ENCODE measurements around the gene VIPR1. TPM values are rescaled to one million over a fixed set of nuclear protein-coding genes. Genes with fewer than 3 reads are reported as not detected.

The VIPR1 gene
- total RNA-seq, 8 experiments from 2014 or later: 0.21 to 2.9 (median 0.59) TPM

DNA sequence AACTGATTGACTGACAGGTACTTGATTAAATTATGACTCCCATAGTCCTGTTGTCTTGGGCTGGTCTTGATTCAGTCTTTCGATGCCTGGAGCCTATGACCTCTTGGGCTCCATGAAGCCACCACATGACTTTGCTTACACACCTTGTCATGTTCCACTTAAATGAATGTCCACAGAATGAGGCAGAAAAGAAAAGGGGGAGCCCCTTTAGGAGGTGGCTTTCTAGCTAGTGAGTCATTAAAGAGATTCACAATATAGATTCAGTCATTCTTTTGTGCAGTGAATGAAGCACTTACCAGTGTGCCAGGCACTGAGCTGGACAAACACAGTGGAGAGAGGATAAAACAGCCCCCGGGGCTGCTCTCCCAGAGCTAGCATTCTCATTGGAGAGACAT is 17.1 kb downstream of the VIPR1 start:
- H3K27ac ChIP-seq: no peak overlapping the region

DNA sequence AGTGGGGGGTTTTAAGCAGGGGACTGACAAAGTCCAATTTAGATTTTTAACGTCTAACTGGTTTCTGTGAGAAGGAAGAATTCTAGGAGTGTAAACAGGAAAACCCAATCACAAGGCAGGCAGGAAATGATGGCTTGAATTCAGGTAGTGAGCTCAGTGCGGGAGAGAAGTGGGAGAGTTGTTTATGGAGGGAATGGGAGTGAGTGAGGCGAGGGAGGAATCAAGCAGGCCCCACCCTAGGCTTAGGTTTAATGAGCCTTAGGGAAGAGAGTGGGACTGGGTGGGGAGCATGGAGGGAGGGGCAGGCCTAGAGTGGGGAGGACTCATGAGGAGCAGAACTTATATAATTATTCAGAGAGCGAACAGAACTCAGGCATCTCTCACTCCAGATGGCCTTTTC is 17.9 kb downstream of the VIPR1 start:
- peak in 3 of 8 experiments; percentile 77 to 97 (median 96) for ATAC-seq (replicated peaks in 6 of 8)
- H3K4me1 ChIP-seq (replicated peaks in 1 of 2): peaks cover 0 to 1% of the 10 kb centered on the region in 2 donors
- in situ Hi-C loops (cut with MboI; ENCODE audit: low pct_unique_long_range_greater_than_20kb in 2 of 9, low sequenced_read_pairs in 9 of 9, unreplicated experiment in 9 of 9): no loop called here
- H3K4me3 ChIP-seq: no peak overlapping the region
- no peak overlapping the region for H3K27ac ChIP-seq
- WGBS, 10 experiments: 0 to 80% (median 38%) methylated on average over 1 to 2 of the region's 4 CpGs; no CpG with 5 or more reads in 5 of the 10 experiments

More for the DNA sequence above, 17.1 kb downstream of the VIPR1 start:
- H3K4me3 ChIP-seq: no peak overlapping the region
- 60 to 100% (median 73%) methylated on average over 1 to 2 of the region's 2 CpGs; no CpG with 5 or more reads in 4 of the 10 experiments for whole genome bisulfite sequencing, 10 experiments
- no peak for ATAC-seq (replicated peaks in 6 of 8)
- in situ Hi-C loops (cut with MboI; ENCODE audit: low pct_unique_long_range_greater_than_20kb in 2 of 9, low sequenced_read_pairs in 9 of 9, unreplicated experiment in 9 of 9): no loop called here
- no peaks in the 10 kb centered on the region for H3K4me1 ChIP-seq (replicated peaks in 1 of 2)

DNA sequence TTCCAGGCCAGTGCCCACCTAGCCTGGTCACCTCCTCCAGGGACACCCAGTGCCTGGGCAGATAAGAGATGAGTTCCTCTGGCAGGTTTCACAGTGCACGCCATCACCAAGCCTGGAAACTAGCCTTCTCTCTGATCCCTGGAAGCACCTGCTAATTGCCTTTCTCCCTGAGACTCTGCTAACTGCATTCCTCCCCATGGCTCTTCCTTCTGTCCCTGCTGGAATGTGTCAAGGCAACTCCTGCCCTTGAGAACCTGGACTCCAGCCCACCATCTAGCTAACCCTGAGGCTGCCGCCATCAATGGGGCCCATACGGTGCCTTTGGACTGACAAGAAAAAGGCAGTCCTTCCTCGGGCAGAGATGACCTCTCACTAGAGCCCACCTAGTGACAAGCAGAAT is 18.5 kb downstream of the VIPR1 start:
- in situ Hi-C loops (cut with MboI; ENCODE audit: low pct_unique_long_range_greater_than_20kb in 2 of 9, low sequenced_read_pairs in 9 of 9, unreplicated experiment in 9 of 9): no loop called here
- 40 to 80% (median 60%) methylated on average over 1 of the region's 4 CpGs; no CpG with 5 or more reads in 7 of the 10 experiments for WGBS, 10 experiments
- no peak for ATAC-seq (replicated peaks in 6 of 8)
- Histone ChIP-seq H3K4me1 (replicated peaks in 1 of 2) (peaks cover 0 to 3% of the 10 kb centered on the region in 2 donors), H3K27ac (no peak overlapping the region), H3K4me3 (no peak overlapping the region)

DNA sequence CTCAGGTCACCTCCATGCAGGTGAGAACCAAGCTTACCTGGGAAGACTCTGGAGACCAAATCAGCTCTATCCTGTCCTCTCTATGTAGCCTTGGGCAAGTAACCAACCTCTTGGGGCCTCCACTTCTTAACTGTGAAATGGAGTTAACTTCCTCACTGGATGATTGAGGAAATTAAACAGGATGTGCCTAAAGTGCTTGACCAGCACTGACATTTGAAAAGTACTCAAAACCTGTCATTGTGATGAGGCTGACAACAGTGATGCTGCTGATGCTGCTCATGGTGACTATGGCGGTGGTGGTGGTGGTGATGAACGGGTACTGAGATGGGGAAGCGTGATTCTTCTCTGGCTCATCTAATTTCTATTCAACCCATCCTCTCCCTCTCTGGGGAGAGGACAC is 22.3 kb downstream of the VIPR1 start:
- H3K4me1 ChIP-seq (replicated peaks in 1 of 2): peaks cover 0 to 3% of the 10 kb centered on the region in 2 donors
- no peak overlapping the region for H3K4me3 ChIP-seq
- ATAC-seq (replicated peaks in 6 of 8): no peak
- in situ Hi-C loops (cut with MboI; ENCODE audit: low pct_unique_long_range_greater_than_20kb in 2 of 9, low sequenced_read_pairs in 9 of 9, unreplicated experiment in 9 of 9): loop anchor here in 3 of 9 experiments (25.0 kb wide), 1 partner anchor 287 kb away; no protein-coding TSS in a partner anchor
- no peak overlapping the region for H3K27ac ChIP-seq
- WGBS, 10 experiments: 72 to 93% (median 87%) methylated on average over 1 to 3 of the region's 3 CpGs; no CpG with 5 or more reads in 6 of the 10 experiments

DNA sequence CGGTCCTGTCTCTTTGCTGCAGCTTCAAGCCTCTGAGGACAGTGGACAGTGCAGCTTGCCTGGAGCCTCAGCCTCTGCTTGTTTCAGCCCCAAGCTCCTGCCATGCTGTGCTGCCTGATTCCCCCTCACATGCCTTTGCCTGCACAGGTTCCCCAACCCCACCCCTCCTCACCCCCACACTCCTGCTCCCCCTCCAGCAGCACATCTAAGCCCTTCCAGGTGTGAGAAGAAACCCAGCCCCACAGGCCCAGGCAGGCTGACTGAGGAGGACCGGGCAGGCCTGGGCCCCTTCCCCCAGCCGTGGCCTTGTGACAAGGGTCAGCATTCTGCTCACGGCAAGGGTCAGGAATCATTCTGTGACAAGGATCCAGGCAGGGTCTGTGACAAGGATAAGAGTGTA is 22.8 kb downstream of the VIPR1 start:
- in situ Hi-C loops (cut with MboI; ENCODE audit: low pct_unique_long_range_greater_than_20kb in 2 of 9, low sequenced_read_pairs in 9 of 9, unreplicated experiment in 9 of 9): loop anchor here in 3 of 9 experiments (25.0 kb wide), 1 partner anchor 288 kb away; no protein-coding TSS in a partner anchor
- H3K4me1 ChIP-seq (replicated peaks in 1 of 2): peaks cover 0 to 3% of the 10 kb centered on the region in 2 donors
- no peak for ATAC-seq (replicated peaks in 6 of 8)
- WGBS, 10 experiments: 0 to 100% methylated on average over 1 of the region's 4 CpGs; no CpG with 5 or more reads in 8 of the 10 experiments
- no peak overlapping the region for H3K4me3 ChIP-seq
- H3K27ac ChIP-seq: peak overlapping the region in 1 of 2 donors; percentile 59

DNA sequence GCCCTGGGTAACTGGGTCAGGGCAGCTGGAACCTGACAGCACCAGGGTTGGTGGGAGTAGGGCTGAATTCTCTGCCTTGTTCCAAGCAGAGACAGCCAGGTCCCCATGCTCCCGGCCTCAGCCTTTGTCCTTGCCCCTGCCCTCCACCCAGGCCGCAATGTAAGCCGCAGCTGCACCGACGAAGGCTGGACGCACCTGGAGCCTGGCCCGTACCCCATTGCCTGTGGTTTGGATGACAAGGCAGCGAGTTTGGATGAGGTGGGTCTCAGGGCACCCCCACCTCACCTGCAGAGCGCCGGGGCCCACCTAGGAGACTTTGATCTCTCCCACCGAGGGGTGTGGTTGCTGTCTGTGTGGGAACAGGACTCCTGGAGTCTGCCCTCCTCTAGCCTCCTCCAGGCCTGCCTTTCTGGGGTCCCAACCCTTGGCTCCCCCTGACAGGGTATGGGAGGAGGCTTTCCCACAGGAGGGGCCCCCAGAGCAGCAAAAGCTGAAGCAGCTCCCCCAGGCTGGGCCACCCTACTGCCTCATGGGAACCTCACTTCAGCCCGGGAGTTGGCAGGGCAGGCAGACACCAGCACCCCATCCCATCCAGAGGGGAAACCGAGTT is 23.4 kb downstream of the VIPR1 start:
- in situ Hi-C loops (cut with MboI; ENCODE audit: low pct_unique_long_range_greater_than_20kb in 2 of 9, low sequenced_read_pairs in 9 of 9, unreplicated experiment in 9 of 9): loop anchor here in 3 of 9 experiments (25.0 kb wide), 1 partner anchor 289 kb away; no protein-coding TSS in a partner anchor
- peaks cover 0 to 3% of the 10 kb centered on the region in 2 donors for H3K4me1 ChIP-seq (replicated peaks in 1 of 2)
- H3K4me3 ChIP-seq: no peak overlapping the region
- no peak for ATAC-seq (replicated peaks in 6 of 8)
- WGBS, 10 experiments: 20 to 82% methylated on average over 1 to 6 of the region's 13 CpGs; no CpG with 5 or more reads in 8 of the 10 experiments
- H3K27ac ChIP-seq: peak overlapping the region in 1 of 2 donors; percentile 59

DNA sequence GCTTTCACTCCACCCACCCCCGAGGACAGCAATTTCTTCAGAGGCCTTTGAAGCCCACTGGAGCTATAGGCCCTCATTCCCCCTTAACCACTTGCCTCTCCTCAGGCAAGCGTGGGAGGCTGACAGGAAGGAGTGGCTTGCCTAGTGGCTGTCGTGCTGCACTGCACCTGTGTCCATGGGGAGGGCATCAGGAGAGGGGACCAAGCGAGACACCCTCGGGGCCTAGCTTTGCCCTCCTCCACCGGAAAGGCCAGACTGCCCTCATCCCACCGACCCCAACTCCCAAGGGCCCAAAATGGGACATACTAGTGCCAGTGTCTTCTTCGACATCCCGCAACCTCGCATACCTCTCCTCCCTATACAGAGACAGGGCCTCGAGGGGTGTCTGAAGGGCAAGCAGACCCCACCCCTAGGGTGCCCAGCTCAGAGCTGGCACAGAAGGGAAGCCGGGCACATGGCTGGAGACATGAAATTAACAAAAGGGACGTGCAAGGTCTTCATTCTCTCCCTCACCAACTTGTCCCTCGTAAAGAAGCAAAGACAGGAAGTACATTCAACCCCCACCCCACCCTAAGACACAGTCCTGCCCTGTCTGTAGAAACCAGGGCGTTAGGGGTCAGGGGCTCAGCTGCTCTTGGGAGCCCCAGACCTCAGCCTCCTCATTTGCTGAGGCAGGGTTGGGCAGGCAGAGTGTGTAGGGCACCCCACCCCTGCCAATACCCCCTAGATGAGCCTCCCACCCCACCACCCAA is 24.3 kb downstream of the VIPR1 start:
- in situ Hi-C loops (cut with MboI; ENCODE audit: low pct_unique_long_range_greater_than_20kb in 2 of 9, low sequenced_read_pairs in 9 of 9, unreplicated experiment in 9 of 9): loop anchor here in 3 of 9 experiments (25.0 kb wide), 1 partner anchor 289 kb away; no protein-coding TSS in a partner anchor
- Histone ChIP-seq H3K4me1 (replicated peaks in 1 of 2) (peaks cover 0 to 3% of the 10 kb centered on the region in 2 donors), H3K27ac (no peak overlapping the region), H3K4me3 (no peak overlapping the region)
- WGBS, 10 experiments: 37 to 77% (median 60%) methylated on average over 1 to 9 of the region's 15 CpGs; no CpG with 5 or more reads in 3 of the 10 experiments
- peak in 1 of 8 experiments; percentile 22 for ATAC-seq (replicated peaks in 6 of 8)

DNA sequence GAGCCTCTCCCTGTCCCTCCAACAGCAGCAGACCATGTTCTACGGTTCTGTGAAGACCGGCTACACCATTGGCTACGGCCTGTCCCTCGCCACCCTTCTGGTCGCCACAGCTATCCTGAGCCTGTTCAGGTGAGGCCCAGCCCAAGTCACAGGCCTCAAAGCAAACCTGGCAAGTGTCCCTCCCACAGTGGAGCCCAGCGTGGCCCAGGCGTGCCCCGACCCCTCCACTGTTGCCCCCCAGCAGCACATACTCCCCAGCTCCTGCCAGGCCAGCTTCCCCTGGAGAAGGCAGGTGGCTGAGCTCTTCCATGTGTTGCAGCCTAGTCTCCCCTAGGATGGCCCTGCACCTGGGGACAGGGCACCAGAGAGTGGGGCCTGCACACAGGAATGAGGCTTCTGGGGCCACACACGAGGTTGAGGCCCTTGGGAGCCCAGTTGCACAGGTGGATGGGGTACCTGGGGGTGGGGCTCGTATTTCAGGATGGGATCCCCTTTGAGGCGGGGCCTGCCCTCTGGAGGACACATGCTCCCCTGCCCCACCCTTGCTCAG is 25.0 kb downstream of the VIPR1 start:
- Histone ChIP-seq H3K27ac (no peak overlapping the region), H3K4me3 (no peak overlapping the region), H3K4me1 (replicated peaks in 1 of 2) (peaks cover 0 to 3% of the 10 kb centered on the region in 2 donors)
- WGBS, 10 experiments: no CpG with 5 or more reads among the region's 11 CpGs
- ATAC-seq (replicated peaks in 6 of 8): no peak
- in situ Hi-C loops (cut with MboI; ENCODE audit: low pct_unique_long_range_greater_than_20kb in 2 of 9, low sequenced_read_pairs in 9 of 9, unreplicated experiment in 9 of 9): loop anchor here in 3 of 9 experiments (25.0 kb wide), 1 partner anchor 290 kb away; no protein-coding TSS in a partner anchor

DNA sequence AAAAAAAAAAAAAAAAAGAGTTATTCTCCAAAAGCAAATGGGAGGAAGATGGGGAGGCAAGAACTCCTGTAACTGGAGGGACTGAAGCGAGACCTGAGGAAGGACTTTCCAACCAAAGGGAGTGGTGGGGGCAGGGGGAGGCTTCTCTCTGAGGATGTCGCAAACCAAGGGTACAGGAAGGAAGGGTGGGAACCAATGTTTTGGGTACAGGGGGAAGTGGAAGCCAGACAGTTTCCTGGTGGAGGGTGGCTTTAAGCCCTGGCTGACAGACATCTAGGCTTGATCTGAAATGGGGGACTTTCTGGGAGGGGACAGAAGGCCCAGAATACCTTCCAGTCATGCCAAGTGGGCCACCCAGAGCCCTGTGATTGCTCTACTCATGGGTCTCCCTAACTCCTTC is 27.0 kb downstream of the VIPR1 start:
- H3K4me3 ChIP-seq: no peak overlapping the region
- H3K4me1 ChIP-seq (replicated peaks in 1 of 2): peaks cover 0 to 3% of the 10 kb centered on the region in 2 donors
- no peak overlapping the region for H3K27ac ChIP-seq
- in situ Hi-C loops (cut with MboI; ENCODE audit: low pct_unique_long_range_greater_than_20kb in 2 of 9, low sequenced_read_pairs in 9 of 9, unreplicated experiment in 9 of 9): loop anchor here in 3 of 9 experiments (25.0 kb wide), 1 partner anchor 292 kb away; no protein-coding TSS in a partner anchor
- 50 to 100% (median 76%) methylated on average over 1 to 2 of the region's 2 CpGs; no CpG with 5 or more reads in 6 of the 10 experiments for WGBS, 10 experiments
- no peak for ATAC-seq (replicated peaks in 6 of 8)

DNA sequence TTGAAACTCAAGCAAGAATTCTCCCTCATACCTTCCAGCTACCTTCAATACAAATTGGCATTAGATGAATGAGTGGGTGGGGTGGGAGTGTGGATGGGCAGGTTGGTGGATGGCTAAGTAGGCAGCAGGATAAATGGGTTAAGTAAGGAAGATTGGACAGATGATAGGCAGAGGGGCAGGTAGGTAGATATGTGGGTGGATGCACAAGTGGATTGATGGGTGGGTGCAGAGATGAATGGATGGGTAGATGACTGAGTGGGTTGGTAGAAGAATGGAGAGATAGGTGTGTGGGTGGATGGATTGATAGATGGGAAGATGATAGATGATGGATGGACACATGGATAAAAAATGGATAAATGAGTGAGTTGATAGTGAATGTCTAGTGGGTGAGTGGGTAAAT is 27.6 kb downstream of the VIPR1 start:
- Histone ChIP-seq H3K27ac (no peak overlapping the region), H3K4me3 (no peak overlapping the region), H3K4me1 (replicated peaks in 1 of 2) (peaks cover 0 to 3% of the 10 kb centered on the region in 2 donors)
- in situ Hi-C loops (cut with MboI; ENCODE audit: low pct_unique_long_range_greater_than_20kb in 2 of 9, low sequenced_read_pairs in 9 of 9, unreplicated experiment in 9 of 9): loop anchor here in 3 of 9 experiments (25.0 kb wide), 1 partner anchor 293 kb away; no protein-coding TSS in a partner anchor
- ATAC-seq (replicated peaks in 6 of 8): no peak

DNA sequence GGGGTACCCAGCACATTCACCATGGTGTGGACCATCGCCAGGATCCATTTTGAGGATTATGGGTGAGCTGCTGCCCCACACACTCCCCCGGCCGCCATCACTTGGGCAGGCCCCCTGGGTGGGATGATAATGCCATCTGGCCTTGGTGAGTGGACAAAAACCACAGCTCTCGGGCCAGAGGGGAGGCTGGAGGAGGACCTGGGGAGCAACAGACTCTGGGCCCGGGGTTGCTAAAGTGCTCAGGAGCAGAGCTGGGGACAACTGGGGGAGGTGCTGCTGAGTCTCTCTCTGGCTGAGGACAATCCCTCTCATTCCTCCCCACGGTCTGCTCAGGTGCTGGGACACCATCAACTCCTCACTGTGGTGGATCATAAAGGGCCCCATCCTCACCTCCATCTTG is 29.0 kb downstream of the VIPR1 start:
- no peak for ATAC-seq (replicated peaks in 6 of 8)
- no peaks in the 10 kb centered on the region for H3K4me1 ChIP-seq (replicated peaks in 1 of 2)
- in situ Hi-C loops (cut with MboI; ENCODE audit: low pct_unique_long_range_greater_than_20kb in 2 of 9, low sequenced_read_pairs in 9 of 9, unreplicated experiment in 9 of 9): loop anchor here in 3 of 9 experiments (25.0 kb wide), 1 partner anchor 294 kb away; no protein-coding TSS in a partner anchor
- H3K27ac ChIP-seq: no peak overlapping the region
- no peak overlapping the region for H3K4me3 ChIP-seq
- WGBS, 10 experiments: 20 to 67% (median 49%) methylated on average over 1 to 4 of the region's 6 CpGs; no CpG with 5 or more reads in 6 of the 10 experiments

DNA sequence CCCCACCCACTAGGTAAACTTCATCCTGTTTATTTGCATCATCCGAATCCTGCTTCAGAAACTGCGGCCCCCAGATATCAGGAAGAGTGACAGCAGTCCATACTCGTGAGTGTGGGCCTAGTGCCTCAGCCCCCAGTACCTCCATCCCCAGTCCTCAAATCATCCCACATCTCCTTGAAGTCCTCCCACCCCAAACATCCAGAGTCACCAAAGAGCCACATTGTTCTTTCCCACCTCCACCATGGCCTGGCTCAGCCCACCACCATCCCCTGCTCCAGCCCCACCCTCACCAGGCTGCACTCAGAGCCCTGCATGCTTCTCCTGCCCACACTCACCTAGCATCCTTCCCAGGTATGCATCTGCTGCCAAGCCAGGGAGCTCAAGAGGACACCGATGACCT is 29.8 kb downstream of the VIPR1 start:
- ATAC-seq (replicated peaks in 6 of 8): no peak
- 49 to 86% methylated on average over 2 to 3 of the region's 4 CpGs; no CpG with 5 or more reads in 8 of the 10 experiments for WGBS, 10 experiments
- Histone ChIP-seq H3K4me1 (replicated peaks in 1 of 2) (no peaks in the 10 kb centered on the region), H3K27ac (no peak overlapping the region), H3K4me3 (no peak overlapping the region)
- in situ Hi-C loops (cut with MboI; ENCODE audit: low pct_unique_long_range_greater_than_20kb in 2 of 9, low sequenced_read_pairs in 9 of 9, unreplicated experiment in 9 of 9): loop anchor here in 3 of 9 experiments (25.0 kb wide), 1 partner anchor 295 kb away; no protein-coding TSS in a partner anchor
